Breast epithelium (tissue), 4 donors: ENCODE data around the gene ARHGEF7. TPM values are rescaled to one million over a fixed set of nuclear protein-coding genes. Genes with fewer than 3 reads are reported as not detected.

Experiments
- DNase-seq, 2 donors: peaks; one replicate each; pipeline ENCODE4 v3.0.0-alpha.2; 2019; ENCODE audit warnings: low spot score in 2 of 2
- H3K27ac ChIP-seq, 2 donors: fragments of 200-600 bp; sonication (generic) in 1 of 2; one replicate each; pipeline ENCODE4 v1.5.1; 2016 to 2019; ENCODE audit warnings: mild to moderate bottlenecking in 1 of 2
- H3K27me3 ChIP-seq, 2 donors: fragments of 200-600 bp; sonication (generic) in 1 of 2; one replicate each; pipeline versions ENCODE4 v1.5.1 to v1.6.0; 2017 to 2019; ENCODE audit warnings: control low read depth in 1 of 2, mild to moderate bottlenecking in 1 of 2
- H3K36me3 ChIP-seq: fragments of 200-600 bp; one replicate; pipeline ENCODE4 v1.5.1; 2019
- H3K4me1 ChIP-seq, 2 donors: fragments of 200-600 bp; sonication (generic); one replicate each; pipeline ENCODE4 v1.5.1; 2016 to 2019; ENCODE audit warnings: control low read depth in 1 of 2
- H3K4me3 ChIP-seq, 3 donors: fragments of 200-600 bp; sonication (generic); 1 replicate in 2 of 3; 2 replicates in 1 of 3; pipeline ENCODE4 v1.5.1; 2016 to 2019; ENCODE audit warnings: mild to moderate bottlenecking in 3 of 3, moderate library complexity in 2 of 3
- H3K9me3 ChIP-seq, 2 donors: fragments of 200-600 bp; sonication (generic) in 1 of 2; one replicate each; pipeline ENCODE4 v1.5.1; 2016 to 2019; ENCODE audit warnings: control low read depth in 1 of 2
- CTCF ChIP-seq, 3 donors: fragments of 450-650 bp; IDR thresholded peaks; one replicate each; pipeline ENCODE4 v1.5.1; 2016 to 2017; ENCODE audit warnings: antibody characterized with exemption in 3 of 3, mild to moderate bottlenecking in 3 of 3, moderate library complexity in 3 of 3
- POLR2A ChIP-seq: fragments of 450-650 bp; IDR thresholded peaks from one replicate; pipeline ENCODE4 v1.6.1; 2016; ENCODE audit warnings: antibody characterized with exemption, mild to moderate bottlenecking, moderate library complexity
- POLR2AphosphoS5 ChIP-seq, 3 donors: sonication (generic); formaldehyde crosslinking; IDR thresholded peaks; one replicate each; pipeline ENCODE4 v1.6.1; 2017; ENCODE audit warnings: antibody characterized with exemption in 3 of 3
- intact Hi-C: fragments of 100-400 bp; cut with DNase I; formaldehyde crosslinking; loops from one replicate; pipeline ENCODE4 v1.15.1; 2023; ENCODE audit warnings: low total_unique reads
- total RNA-seq, 3 donors: library from RNA; depleted of rRNA; stranded (reverse); fragments of >200 nt; gene quantifications; one replicate each; pipeline ENCODE4 v1.1.0, GENCODE V29; 2016

Gene ARHGEF7
- total RNA-seq, 3 donors from 2014 or later: 79.6 to 92.0 (median 85.5) TPM

DNA sequence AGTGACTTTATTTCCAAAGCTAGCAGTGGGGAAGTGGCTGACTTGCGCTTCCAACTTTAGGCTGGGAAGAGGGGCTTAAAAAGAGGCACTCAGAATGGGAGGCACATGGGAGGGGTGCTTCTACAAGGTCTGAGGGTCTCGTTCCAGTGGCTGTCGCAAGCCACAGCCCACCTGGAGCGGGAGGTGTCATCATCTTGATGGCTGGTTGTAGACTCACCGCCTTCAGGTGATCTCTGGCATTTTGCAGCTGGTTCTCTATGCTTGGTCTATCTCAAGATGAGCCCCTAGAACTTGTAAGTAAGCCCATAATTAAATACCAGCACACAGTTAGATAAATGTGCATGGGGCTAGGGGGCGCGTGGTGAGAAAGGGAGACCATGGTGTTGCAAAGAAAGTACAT lies 214.5 kb downstream of the ARHGEF7 start:
- no peak for DNase-seq

DNA sequence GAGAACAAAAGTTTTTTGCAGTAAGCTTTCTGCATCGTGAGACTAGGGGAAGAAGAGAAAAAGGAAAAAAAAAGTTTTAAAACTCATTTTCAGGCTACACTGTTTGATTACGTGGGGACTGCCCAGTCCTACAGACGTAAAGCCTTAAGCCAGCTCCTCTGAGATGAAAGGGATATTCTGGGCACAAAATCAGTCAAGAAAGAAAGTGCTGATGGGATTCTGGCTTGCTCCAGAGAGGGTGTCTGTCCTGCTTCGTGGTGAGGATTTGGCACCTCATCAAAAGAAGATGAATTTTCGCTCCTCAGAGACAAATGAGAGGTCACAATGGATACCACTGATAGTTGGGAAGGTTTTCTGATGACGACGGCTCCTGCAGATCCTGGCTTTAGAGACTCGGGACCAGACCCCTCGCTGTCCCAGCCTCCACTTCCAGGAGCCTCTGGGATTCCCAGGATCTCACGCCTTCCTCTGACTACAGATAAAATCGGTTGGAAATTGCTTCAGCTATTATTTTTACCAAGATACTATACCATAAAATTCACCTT lies 215.0 kb downstream of the ARHGEF7 start:
- Histone ChIP-seq H3K4me1 (no peaks in the 10 kb centered on the region), H3K36me3 (no peaks in the 10 kb centered on the region), H3K4me3 (no peak overlapping the region), H3K27me3 (no peaks in the 10 kb centered on the region), H3K27ac (no peak overlapping the region), H3K9me3 (peaks cover 0 to 4% of the 10 kb centered on the region in 2 donors)
- TF ChIP-seq POLR2A: no peak
- no peak for TF ChIP-seq POLR2AphosphoS5 (IDR thresholded peaks at IDR 0.05)
- no peak for TF ChIP-seq CTCF (IDR thresholded peaks at IDR 0.05)
- intact Hi-C loops: loop anchor here (5.0 kb wide), 1 partner anchor 1372 kb away; no protein-coding TSS in a partner anchor
- no peak for DNase-seq

More for the DNA sequence above, 214.5 kb downstream of the ARHGEF7 start:
- H3K27me3 ChIP-seq: no peaks in the 10 kb centered on the region
- intact Hi-C loops: loop anchor here (5.0 kb wide), 1 partner anchor 1373 kb away; no protein-coding TSS in a partner anchor
- TF ChIP-seq POLR2A: no peak
- no peak for TF ChIP-seq CTCF (IDR thresholded peaks at IDR 0.05)
- no peak for TF ChIP-seq POLR2AphosphoS5 (IDR thresholded peaks at IDR 0.05)
- H3K36me3 ChIP-seq: no peaks in the 10 kb centered on the region
- H3K4me3 ChIP-seq: no peak overlapping the region
- H3K4me1 ChIP-seq: no peaks in the 10 kb centered on the region
- no peak overlapping the region for H3K27ac ChIP-seq
- peaks cover 0 to 4% of the 10 kb centered on the region in 2 donors for H3K9me3 ChIP-seq

DNA sequence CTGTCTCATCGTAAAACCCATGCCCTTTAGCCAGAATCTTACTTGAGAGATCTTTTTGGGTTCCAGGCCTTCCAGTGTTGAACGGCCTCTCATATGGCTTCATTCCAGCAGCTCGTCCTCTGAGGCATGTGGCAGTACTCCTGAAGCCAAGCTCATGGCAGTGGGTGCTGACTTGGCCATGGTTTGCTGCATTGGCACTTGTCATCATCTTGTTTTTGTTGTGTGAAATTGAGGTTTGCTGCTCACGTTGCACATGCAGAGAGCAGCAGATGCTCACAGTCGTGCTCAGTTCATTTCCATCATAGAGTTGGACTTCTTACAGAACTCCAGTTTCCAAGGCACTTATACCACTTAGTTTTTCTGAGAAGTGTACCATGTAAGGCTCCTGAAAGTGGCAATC lies 220.2 kb downstream of the ARHGEF7 start:
- no peak overlapping the region for H3K4me3 ChIP-seq
- no peaks in the 10 kb centered on the region for H3K27me3 ChIP-seq
- TF ChIP-seq POLR2A (no peak), CTCF (IDR thresholded peaks at IDR 0.05) (no peak), POLR2AphosphoS5 (IDR thresholded peaks at IDR 0.05) (no peak)
- intact Hi-C loops: no loop called here
- H3K4me1 ChIP-seq: no peaks in the 10 kb centered on the region
- DNase-seq: no peak
- H3K27ac ChIP-seq: no peak overlapping the region
- no peaks in the 10 kb centered on the region for H3K36me3 ChIP-seq
- peaks cover 0 to 4% of the 10 kb centered on the region in 2 donors for H3K9me3 ChIP-seq

GRCh38 chr13:111336666-111337065 lies 221.6 kb downstream of the ARHGEF7 start:
- TF ChIP-seq CTCF (IDR thresholded peaks at IDR 0.05) (no peak), POLR2AphosphoS5 (IDR thresholded peaks at IDR 0.05) (no peak), POLR2A (no peak)
- H3K36me3 ChIP-seq: no peaks in the 10 kb centered on the region
- no peak overlapping the region for H3K4me3 ChIP-seq
- peaks cover 0 to 4% of the 10 kb centered on the region in 2 donors for H3K9me3 ChIP-seq
- intact Hi-C loops: no loop called here
- H3K4me1 ChIP-seq: no peaks in the 10 kb centered on the region
- no peak for DNase-seq
- H3K27me3 ChIP-seq: no peaks in the 10 kb centered on the region
- H3K27ac ChIP-seq: no peak overlapping the region

DNA sequence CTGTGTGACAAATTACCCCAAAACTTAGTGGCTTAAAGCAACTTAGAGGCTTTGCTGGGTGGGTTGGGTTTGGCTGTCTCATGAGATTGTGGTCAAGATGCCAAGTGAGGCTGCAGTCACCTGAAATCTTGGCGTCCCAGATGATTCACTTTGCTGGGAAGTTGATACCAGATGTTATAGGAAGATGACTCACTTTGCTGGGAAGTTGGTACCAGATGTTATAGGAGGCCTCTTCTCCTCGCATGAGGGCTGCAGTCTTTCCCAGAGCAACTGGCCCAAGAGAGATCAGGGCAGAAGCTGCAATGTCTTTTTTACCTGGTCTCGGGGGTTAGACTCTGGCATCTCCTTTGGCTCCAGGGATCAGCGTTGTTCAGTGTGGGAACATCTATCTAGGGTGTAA lies 222.1 kb downstream of the ARHGEF7 start:
- intact Hi-C loops: no loop called here
- no peaks in the 10 kb centered on the region for H3K27me3 ChIP-seq
- peaks cover 0 to 4% of the 10 kb centered on the region in 2 donors for H3K9me3 ChIP-seq
- H3K4me3 ChIP-seq: no peak overlapping the region
- TF ChIP-seq POLR2A: no peak
- TF ChIP-seq POLR2AphosphoS5 (IDR thresholded peaks at IDR 0.05): no peak
- TF ChIP-seq CTCF (IDR thresholded peaks at IDR 0.05): no peak
- no peaks in the 10 kb centered on the region for H3K4me1 ChIP-seq
- H3K27ac ChIP-seq: no peak overlapping the region
- H3K36me3 ChIP-seq: no peaks in the 10 kb centered on the region
- DNase-seq: no peak
